Muscle of back (tissue), 11 donors: Measurements from ENCODE around the gene STAT4. TPM values are rescaled to one million over a fixed set of nuclear protein-coding genes. Genes with fewer than 3 reads are reported as not detected.

Source experiments
- DNase-seq, 3 donors: peaks; one replicate each; pipeline versions ENCODE4 v3.0.0 to v3.0.0-alpha.2; 2013
- polyA plus RNA-seq, 10 donors: library from polyadenylated mRNA; unstranded; fragments of 120-200 nt; gene quantifications; one replicate each; pipeline ENCODE4 v1.2.1, GENCODE V29; 2013; ENCODE audit not compliant: insufficient read length in 10 of 10

The STAT4 gene
- polyA plus RNA-seq, 10 donors: 0.47 to 3.7 (median 1.8) TPM

DNA sequence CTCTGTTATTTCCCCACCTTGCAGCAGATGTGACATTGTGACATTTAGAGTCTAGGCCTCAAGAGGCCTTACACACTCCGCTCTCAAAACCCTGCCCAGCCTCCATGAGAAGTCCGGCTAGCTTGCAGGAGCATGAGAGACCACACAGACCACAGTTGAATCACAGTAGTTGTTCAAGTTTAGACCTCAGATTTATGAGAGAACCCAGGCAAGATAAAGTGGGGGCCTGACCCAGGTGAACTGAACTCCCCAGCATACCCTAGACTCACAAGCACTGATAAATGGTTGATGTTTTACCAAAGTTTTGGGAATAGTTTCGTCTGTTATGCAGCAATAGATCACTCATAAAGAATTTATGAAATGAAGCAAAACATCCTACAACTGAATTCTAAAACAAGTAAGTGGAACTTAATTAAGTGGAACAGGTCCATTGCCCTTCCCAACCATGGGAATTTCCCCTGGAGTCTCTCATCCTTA lies 132.1 kb downstream of the STAT4 start:
- DNase-seq: no peak

DNA sequence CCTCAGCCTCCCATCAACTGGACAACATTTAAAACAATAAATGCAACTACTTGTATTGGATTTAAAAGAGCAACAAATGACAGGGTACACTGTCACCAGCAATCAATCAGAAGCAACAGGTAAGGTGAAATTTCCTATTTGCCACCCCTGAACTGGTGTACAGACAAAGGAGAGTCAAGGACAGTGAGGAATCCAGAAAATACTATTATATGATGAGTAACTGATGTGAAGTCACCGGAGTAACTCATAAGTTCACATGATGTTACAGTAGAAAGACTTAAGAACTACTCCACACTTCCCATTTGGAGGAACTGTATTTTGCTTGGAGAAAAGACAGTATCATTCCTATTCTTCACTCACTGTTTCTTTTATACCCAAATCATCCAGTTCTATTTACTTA lies 132.7 kb downstream of the STAT4 start:
- DNase-seq: no peak

DNA sequence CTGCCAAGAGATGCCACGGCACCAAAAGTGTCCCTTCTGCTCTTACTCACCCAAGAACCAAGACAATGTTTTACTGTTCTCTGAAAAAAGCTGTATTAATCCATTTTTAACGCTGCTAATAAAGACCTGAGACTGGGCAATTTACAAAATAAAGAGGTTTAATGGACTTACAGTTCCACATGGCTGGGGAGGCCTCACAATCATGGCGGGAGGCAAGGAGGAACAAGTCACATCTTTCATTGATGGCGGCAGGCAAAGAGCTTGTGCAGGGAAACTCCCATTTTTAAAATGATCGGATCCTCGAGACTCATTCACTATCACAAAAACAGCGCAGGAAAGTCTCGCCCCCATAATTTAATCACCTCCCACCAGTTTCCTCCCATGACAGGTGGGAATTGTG lies 135.0 kb downstream of the STAT4 start:
- no peak for DNase-seq

DNA sequence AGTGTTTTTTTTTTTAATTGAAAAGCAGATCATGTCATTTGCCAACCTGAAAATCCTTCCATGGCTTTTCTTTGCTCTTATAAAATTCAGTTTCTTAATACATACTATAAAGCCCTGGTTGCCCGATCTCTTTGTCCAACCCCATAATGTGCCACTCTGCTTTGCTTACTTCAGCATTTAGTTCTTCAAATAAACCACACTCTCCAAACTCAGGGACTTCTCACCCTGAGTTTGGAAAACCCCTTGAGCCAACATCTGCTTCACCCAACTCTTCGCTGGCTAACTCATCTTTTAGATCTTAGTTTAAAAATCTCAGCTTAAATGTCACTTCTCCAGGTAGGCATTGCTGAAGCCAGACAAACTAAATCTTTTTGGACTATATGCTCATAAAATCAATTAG lies 135.6 kb downstream of the STAT4 start:
- no peak for DNase-seq

DNA sequence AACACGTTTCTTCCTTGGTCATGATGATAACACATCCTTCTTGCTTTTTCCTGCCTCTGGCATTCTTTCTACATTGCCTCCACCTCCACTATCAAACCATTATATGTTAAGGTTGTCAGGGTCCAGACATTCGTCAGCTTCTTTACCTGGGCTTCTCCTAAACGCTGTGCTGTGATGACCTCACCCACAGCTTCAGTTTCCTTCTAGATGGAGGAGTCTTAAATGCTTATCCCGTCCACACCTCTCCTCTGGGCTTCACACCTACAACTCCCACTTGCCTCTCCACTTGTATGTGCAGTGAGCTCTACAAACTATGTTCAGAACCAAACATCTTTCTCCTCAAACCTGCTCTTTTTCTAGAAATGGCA lies 136.2 kb downstream of the STAT4 start:
- DNase-seq: no peak

DNA sequence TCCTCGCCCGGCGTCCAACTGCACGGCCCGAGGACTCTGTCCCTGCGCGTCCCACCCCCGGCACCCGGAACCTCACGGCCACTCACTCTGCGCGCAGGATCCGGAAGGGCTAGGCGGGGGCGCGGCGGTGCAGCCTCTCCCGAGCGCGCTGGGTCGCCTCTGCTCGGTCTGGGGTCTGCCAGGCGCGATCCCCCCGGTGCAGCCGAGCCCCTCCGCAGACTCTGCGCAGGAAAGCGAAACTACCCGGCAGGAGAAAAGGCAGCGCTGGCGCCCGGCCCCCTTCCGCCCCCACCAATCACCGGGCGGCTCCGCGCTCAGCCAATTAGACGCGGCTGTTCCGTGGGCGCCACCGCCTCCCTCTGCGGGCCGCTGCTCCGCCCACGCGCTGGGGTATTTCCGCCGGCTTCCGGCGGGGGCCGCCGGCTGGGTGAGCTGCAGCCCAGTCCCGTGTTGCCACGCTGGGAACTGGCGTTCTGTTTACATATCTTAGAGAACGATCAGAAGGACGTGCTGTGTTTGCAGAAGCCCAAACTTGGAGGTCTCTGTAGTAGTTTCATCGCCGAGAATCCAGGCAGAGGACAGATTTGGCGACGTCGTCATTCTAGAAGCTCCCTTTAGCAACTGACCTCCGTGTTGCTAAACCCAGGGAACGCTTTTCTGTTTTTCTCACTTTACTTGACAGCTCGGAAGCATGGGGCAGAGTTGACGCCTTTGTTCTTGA lies 136.7 kb downstream of the STAT4 start, which contains the start of gene STAT1:
STAT1 (minus strand) TSS at position 240 of the 721 bp plus-strand sequence. CDS start 4,168 bp downstream, outside the sequence.
- DNase-seq: peak; percentile 94 to 98 (median 95)

DNA sequence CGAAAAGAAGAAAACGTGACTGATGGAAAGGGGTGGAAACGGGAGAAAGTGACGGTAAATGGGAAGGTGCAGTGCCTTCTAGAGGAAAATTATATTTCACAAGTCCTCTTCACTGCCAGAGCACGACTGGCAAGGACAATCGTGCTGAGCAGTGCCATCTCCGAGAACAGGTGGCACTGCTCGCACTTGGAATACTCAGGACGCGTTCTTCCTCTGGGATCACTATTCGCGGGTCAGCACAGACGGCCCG lies 137.2 kb downstream of the STAT4 start:
- DNase-seq: no peak

DNA sequence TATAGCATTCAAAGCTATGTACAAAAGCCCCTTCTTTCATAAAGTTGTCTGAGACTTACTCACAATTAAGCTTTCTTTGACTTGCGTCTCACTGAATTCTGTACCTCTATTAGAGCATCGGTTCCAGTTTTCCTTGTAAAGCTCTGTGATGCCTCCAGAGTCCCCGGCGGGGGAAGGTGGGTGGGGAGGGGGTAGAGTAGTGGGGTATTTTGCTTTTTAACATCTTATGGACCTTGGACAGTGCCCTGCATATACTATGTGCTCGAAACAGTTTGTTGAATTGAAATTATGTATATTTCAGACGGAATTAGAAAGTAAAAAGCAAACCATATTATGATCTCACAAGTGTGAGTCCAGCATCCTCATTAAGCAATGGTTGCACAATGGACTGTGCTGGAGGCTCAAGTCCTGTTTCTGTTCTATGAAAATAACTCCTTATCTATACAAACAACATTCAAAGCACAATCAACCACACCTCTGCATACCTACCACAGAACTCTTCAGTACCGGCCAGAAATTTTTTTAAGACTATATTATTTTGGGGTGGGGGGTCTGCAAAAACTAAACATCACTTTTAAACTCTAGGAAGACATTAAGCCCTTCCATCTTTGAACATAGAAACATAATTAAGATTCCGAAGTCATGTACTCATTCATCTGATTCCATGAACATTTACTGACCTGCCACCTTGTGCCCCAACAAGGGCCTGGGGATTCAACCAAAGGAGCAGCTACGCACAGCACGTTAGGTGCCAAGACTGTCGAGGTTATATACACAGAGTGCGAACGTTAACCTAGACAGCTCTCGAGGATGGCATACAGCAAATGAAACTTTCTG lies 137.7 kb downstream of the STAT4 start:
- DNase-seq: peak in 1 of 3 donors; percentile 25

DNA sequence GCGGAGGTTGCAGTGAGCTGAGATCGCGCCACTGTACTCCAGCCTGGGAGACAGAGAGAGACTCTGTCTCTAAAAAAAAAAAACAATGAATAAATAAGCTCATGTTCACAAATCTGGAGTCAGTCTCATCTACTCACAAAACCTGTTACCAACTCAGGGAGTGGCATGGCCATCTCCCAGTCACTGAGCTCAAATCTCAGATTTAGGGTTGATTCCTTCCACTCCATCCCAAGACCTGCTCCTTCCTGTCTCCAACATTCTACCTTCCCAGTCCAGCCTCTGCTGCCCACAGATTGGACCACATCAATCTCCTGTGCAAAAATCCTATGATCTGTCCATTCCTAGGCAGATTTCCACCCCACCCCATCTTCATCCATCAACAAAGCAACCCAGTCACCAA lies 138.4 kb downstream of the STAT4 start:
- no peak for DNase-seq

DNA sequence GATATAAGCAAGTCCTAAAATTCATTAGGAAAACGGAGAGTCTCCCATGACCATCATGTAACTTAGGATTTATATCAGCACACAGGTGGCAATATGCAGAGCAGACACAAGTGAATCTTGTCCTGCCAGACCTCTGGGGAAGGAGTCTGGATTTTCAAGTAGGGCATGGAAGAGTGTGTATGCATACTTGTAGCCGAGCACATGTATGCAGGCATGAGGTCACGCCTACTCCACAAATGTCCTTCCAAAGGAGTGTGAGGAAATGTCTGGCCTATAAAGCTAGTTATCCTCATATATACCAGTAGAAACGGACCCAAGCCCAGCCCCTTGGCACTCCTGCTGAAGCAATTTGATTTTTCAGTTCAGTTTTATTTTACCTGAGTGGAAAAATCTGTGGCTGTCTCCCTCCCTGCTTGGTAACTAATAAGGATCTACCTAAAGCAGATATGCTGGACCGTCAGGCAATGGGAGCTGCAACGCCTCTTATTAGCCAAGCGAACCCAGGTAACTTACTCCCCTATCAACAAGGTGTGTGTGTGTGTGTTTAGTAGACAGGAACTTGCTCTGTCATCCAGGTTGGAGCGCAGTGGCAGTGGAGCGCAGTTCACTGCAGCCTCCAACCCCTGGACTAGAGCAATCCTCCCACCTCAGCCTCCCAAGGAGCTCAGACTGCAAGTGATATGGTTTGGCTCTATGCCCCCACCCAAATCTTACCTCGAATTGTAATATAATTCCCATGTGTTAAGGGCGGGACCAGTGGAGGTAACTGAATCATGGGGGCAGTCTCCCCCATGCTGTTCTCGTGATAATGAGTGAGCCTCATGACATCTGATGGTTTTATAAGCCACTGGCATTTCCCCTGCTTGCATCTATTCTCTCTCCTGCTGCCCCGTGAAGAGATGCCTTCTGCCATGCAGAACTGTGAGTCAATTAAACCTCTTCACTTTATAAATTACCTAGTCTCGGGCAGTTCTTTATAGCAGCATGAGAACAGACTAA lies 139.6 kb downstream of the STAT4 start:
- no peak for DNase-seq

DNA sequence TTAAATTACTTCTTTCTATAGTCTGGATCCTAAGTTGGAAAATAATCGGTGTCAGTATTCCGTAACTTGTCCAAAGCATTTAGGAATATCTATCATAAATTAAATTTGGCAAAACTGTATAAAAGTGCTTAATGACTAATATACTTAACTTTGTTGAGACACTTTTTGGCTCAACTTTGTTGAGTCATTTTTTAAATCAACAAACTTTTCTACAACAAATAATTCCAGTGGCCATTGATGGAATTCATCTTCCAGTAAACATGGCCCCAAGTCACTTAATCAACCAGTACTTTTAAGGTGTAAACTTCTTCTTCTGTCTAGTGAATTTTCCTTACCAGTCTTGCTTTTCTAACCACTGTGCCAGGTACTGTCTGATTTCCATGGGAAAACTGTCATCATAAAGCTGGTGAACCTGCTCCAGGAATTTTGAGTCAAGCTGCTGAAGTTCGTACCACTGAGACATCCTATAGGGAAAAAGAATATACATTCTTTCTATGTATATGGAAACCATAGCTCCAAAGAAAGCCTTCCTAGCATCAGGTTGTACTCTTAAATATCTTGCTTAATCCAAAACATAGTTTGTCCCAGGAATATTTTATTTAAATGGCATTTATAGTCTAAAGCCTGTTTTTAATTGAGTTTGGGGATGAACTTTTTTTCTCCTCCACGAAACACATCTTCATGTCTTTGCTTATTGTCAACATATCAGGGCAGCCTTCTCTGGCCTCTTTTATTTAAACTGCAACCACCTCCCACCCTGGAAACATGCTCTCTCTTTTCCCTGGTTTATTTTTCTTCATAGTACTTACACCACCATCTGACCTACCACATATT lies 141.0 kb downstream of the STAT4 start:
- DNase-seq: no peak

DNA sequence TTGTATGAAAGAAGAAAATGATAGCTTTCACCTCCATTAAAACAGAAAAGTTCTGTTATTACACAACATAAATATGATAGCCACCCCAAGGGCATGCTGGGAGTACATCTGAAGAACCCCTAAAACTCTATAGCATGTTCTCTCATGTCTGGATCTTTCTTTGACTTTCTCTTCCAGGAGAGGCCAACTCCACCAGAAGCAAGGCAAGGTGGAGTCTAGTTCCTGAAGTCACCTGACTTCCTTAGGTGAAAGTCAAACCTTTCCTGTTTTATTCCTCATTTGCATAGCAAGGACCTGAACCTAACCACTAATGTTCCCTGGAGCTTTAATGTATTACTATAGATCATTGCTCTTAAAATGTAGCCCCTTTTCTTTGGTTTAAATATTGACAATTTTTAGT lies 142.5 kb downstream of the STAT4 start:
- no peak for DNase-seq

DNA sequence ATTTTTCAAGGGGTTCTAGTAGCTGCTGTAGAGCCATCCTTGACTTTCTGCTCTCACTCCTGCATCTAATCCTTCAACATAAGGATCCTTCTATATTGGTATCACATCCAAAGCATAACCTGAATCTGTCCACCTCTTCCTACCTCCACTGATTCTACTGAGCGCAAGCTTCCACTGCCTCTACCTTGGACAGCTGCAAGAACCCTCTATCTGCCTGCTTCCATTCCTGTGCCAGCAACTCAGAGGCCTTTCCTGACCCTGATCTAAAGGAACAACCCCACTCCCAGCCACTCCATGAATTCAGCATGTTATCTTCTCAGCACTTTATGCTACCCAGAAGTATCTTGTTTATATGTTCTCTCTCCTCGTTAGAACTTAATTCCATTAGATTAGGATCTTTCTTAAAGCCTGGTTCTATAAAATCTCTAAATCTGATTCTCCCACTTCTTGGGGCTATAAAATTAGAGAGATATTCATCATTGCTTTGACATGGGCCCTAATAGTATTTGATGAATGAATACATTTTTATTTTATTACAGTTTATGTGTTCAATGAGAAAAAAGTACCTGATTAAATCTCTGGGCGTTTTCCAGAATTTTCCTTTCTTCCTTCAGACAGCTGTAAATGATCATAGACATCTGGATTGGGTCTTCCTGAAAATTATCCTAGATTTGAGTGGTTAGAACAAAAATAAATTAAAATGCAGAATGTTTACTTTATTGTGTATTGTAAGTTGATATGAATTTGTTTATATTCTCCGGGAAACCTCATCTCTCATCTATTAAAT lies 143.6 kb downstream of the STAT4 start:
- no peak for DNase-seq

DNA sequence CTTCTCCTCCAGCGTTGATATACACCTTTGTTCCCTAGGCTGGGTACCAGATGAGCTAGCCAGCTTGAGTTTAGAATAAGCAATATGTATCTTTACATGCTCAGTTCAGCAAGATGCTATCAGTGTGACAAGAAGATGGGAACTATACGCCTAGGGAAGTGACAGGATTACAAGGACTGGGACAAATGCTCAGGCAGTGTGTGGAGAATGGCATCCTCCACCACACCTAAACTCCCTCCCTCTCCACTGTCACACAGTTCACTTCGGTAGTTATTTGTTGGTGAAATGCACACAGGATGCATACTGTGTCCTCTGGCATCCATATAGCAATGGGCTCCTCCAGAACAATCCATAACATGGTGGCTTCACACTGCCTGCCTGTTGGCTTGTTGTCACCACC lies 144.5 kb downstream of the STAT4 start:
- DNase-seq: no peak

DNA sequence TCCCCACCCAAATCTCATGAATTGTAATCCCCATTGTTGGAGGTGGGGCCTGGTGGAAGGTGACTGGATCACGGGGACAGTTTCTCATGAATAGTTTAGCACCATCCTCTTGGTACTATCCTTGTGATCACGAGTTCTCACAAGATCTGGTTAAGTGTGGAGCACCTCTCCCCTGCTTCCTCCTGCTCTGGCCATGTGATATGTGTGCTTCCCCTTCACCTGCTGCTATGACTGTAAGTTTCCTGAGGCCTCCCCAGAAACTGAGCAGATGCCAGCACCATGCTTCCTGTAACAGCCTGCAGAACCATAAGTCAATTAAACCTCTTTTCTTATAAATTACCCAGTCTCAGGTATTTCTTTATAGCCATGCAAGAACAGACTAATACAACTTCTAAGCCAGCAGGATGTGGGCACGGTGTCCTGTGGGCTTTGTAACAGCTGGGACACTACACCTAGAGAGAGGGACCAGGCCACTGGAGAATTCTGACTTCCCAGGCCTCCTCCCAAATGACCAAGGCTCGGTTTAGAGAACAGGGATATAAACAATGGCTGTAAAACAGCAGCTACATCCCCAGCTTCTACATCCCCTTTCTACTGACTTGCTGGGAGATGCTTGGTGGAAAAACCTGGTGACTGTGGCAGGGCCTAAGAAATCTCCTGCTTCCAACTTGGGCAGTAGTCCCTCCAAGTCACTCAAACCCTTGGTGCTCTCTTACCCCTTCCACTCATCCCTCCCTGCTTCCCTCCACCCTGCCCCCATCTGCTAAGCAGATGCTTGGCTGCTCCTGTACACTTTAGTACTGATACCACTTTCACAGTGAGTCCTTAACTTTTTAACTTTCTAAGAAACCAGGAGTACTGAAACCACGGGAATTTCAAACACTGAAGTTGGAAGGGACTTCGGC lies 147.1 kb downstream of the STAT4 start:
- no peak for DNase-seq

DNA sequence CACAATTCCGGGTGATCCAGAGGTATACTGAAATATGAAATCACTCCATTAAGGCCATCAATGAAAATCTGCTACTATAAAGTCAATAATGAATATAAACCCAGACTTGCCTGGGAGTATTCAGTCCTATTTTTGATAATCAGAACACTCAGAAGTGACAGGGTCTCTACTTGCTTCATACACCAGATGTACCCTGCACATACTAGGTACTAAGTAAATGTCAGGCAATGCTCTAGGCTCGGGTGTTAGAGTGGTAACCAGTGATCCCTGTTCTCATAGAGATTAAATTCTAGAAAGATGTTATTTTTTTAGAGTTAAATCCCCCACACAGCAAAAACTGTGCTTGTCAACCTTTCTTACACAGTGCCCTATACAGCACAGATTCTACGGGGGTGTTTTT lies 149.2 kb downstream of the STAT4 start:
- no peak for DNase-seq

DNA sequence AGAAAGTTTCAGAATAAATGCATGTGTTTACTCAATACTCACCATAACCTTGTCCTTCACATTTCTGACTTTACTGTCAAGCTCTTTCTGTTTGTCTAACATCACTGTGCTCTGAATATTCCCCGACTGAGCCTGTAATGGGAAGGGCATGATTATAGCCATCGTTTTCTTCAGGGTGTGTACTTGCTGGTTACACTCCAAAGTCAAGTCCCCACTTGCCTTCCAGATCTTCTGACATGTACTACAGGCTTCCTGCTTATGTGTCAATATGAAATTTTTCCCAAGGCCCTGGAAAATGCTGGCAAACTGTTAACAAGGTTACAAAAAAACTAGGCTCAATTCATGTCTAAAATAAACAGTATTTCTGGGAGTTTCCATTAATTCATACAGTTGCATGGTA lies 149.8 kb downstream of the STAT4 start:
- DNase-seq: no peak

DNA sequence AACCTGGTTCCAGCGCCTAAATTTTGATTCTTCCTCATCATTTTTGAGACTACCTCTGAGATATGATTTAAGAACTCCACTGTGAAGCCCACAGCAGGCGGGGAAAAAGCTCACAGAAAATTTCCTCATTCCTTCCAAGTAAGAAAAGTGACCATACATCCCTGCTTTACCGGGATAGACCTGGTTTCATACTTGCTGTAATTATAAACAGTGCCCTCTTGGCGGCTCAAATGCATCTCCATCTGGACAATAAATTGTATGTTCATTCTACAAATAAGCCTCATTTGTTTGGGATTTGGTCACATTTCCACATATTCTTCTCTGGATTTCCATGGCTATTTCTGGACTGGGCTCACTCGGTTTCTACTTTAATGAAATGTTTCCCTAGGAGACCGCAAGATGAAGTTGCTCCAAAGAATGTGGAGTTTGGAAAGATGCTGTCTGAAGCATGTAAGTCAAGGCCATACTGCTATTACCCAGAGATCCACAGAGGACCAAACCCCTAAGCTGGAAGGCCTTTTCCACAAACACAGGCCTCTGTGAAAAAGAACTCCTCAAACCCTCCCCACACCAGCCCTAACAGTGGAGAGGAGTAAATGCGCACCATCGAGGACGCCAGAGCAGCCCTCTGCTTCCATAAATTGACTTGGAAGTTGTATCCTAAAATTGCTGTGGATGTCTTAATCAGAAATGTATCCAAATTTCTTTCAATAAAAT lies 150.7 kb downstream of the STAT4 start:
- DNase-seq: no peak

DNA sequence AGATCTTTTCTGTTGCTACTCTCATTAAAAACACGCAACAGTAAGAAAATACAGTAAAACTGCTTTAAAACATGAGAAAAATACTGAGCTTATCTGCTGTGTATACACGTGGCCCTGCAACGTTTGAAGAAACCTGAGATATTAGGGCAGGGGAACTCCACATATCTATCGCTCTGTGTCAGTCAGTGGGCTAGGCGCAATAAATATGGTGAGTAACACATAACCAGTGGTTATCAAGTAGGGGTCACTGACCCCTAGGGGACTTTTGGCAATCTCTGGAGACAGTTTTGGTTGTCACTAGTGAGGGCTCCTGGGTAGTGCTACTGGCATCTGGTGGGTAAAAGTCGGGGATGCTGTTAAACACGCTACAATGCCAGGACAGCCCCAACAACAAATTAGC lies 151.7 kb downstream of the STAT4 start:
- no peak for DNase-seq
